Measurements from ENCODE around the gene TMEM117. TPM values are rescaled to one million over a fixed set of nuclear protein-coding genes. Genes with fewer than 3 reads are reported as not detected.

Gene TMEM117
- polyA plus RNA-seq, 4 donors: 11.4 to 19.7 (median 15.1) TPM

DNA sequence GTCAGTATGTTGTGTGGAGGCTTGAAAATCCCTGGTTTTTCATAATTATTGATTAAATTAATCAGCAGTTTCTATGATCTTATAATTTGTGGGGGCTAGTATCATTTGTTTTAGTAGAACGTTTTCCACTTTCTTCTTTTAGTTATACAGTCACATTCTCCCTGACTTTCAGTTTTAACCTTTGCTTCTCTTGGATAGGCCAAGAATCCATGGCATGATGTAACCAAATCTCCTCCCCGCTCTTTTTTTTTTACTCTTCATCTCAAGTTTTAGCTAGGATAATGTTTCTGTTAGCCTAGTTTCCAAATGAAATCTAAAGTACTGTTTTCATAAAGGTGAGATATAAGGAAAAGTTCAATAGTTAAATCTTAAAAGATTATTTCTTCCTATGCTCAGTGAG, 106.5 kb downstream of the TMEM117 start:
- DNase-seq (ENCODE audit: low read depth in 4 of 4, low spot score in 3 of 4): no peak

DNA sequence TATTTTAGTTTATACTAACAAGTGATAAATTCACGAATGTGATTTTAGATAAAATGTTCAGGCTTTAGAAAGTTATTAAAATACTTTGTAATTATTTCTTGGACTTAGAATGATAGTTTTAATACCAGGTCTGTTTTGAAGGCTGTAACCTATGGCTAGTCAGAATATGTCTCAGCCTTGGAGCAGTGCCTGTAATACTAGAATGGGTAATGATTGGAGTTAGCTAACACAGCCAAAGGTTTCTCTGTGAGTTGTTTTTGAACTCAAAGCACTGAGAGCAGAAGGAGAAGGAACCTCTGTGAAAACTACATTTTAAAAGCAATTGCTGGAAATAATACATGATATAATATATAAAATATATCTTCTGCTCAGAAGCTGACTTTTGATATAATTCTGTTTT, 110.1 kb downstream of the TMEM117 start:
- no peak for DNase-seq (ENCODE audit: low read depth in 4 of 4, low spot score in 3 of 4)

DNA sequence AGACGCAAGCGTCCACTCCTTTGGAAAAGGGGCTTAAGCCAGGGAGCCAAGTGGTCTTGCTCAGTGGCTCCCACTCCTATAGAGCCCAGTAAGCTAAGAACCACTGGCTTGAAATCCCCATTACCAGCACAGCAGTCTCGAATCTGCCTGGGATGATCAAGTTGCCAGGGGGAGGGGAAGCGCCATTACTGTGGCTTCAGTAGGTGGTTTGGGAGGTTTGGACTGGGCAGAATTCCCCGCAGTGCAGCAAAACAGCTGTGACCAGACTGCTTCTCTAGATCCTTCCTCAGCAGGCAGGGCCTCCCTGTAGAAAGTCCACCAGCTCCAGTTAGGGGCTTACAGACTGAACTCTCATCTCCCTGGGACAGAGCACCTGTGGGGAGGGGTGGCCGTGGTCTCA, 115.4 kb downstream of the TMEM117 start:
- DNase-seq (ENCODE audit: low read depth in 4 of 4, low spot score in 3 of 4): no peak

DNA sequence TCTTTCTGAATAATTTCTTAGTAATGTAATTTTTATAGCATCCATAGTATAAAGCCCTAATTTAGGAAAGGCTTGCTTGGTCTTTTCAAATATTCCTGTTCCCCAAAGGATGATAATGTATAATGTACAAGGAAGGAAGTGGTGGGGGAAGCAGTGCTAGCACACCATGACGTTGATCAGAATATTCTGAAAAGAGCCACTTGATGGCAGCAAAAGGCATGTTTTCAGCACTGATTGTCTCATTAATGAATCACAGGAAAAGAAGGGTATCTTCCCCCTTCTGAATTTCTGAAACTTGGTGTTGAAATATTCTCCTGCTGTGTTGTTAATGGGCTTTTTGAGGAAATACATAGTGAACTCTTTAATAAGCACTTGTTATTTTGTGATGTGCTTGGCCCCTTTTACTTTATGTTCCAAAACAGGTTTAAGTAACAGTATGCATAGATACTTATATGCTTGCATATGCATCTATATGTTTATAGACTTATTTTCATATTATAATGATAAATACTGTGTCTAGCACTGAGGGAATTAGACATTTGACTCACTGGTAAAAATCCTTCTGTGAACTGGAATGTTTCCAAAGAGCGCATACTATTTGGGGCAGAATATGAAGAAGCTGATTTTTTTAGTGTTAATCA, 122.0 kb downstream of the TMEM117 start:
- peak in 2 of 4 donors; percentile 24 to 29 for DNase-seq (ENCODE audit: low read depth in 4 of 4, low spot score in 3 of 4)

DNA sequence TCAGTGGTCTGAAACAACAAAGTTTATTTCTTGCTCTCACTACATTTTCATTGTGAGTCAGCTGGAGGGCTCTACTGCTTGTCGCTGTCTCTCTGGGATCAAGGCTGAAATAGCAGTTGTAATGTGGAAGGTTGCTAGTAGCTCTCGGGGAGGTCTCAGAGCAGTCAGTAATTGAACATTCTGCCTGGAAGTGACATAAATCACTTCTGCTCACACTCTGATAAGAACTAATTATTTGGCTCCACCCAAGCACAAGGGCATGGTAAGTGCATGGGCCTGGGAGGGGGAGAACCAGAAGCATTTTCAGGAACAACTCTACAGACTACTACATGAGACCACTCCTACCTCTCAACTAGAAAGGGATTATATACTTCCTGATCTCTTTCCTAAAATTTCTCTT, 128.2 kb downstream of the TMEM117 start:
- DNase-seq (ENCODE audit: low read depth in 4 of 4, low spot score in 3 of 4): no peak

DNA sequence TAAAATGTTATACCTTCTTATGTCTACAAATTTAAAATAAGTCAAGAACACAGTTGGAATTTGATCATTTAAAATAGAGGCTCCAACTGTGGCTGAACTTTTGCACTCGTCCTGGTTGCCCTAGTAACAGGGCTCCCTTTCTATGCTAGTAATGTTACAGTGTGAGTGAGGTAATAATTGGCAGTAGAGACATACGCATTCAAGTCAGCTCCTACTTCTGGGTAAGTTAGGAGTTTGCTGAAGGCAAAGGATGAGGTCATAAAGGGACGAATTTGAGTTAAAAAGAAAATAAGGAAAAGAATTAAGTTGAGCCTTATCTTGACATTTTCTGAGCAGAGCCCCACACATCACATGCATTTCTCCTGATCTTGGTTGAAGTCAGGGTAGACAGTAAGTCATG, 129.1 kb downstream of the TMEM117 start:
- DNase-seq (ENCODE audit: low read depth in 4 of 4, low spot score in 3 of 4): no peak

DNA sequence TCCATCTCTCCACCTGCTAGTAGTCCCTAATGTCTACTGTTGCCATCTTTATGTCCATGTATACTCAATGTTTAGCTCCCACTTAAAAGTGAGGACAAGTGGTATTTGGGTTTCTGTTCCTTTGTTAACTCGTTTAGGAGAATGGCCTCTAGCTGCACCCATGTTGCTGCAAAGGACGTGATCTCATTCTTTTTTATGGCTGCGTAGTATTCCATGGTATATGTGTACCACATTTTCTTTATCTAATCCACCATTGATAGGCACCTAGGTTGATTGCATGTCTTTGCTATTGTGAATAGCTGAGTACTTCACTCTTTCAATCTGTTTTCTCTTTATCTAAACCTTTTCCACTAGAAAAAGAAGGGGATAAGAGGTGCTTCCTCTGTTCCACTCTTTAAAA, 130.0 kb downstream of the TMEM117 start:
- DNase-seq (ENCODE audit: low read depth in 4 of 4, low spot score in 3 of 4): no peak

DNA sequence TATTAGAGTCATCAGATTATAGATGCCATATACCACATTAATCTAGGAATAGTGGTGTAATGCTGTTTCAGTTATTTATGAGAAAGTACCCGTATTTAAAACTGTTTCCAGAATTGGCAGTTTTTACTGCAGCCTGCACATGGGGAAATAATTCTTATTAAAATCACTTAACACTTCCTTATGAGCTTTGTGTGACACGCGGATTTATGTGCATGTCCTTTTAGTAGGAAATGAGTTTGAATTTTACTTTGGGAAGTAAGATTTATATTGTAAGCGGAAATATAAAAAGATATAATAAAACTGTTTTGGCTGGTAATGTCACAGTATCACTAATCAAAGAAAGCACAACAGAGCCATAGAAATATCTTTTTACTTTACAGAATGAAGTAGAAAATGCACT, 132.9 kb downstream of the TMEM117 start:
- DNase-seq (ENCODE audit: low read depth in 4 of 4, low spot score in 3 of 4): no peak

DNA sequence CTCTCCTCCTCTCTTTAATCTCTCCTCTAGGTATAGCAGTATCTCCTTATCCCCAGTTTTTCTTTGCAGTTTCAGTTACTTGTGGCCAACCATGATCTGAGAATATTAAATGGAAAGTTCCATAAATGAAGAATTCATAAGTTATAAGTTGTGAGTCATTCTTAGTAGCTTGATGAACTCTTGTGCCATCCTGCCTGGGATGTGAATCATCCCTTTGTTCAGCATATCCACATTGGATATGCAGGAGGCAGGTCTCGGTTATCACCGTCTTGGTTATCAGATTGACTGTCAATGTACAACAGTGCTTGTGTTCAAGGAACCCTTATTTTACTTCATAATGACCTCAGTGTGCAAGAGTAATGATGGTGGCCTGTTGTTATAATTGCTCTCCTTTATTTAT, 134.0 kb downstream of the TMEM117 start:
- DNase-seq (ENCODE audit: low read depth in 4 of 4, low spot score in 3 of 4): no peak

DNA sequence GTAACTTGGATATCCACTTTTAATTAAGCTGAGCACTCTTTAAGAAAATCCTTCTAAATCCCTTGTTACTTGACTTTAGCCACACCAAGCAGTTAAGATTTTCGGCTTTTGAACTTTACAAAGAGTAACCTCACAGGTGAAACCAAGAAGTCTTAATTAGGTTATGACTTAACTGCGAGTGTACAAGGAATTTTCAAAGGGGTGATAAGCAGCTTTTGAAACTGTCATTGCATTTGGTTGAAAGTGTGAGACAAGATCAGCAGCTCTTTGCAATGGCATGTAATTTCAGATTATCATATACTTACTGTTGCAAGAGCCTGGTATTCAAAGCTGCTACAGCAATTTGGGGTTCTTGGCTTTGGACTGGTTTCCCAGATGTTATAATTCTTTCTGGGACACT, 137.5 kb downstream of the TMEM117 start:
- no peak for DNase-seq (ENCODE audit: low read depth in 4 of 4, low spot score in 3 of 4)

DNA sequence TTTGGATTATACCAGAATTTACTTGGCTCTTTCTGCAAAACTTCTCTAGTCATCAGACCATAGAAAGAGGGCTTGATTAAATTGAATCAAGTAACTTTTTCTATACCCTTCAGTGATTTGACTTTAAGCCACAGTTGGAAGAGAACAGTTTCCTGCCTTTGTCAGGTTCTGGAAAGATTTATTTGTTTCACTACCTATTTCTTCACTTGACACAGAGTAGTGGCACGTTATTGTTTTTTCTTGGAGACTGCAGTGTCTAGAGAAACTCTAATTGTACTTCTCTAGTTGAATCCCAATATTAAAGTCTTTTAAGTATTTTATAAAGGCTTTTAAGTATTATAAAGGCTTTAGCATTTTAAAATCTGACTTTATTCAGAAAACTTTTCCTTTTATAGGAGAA, 138.1 kb downstream of the TMEM117 start:
- no peak for DNase-seq (ENCODE audit: low read depth in 4 of 4, low spot score in 3 of 4)

DNA sequence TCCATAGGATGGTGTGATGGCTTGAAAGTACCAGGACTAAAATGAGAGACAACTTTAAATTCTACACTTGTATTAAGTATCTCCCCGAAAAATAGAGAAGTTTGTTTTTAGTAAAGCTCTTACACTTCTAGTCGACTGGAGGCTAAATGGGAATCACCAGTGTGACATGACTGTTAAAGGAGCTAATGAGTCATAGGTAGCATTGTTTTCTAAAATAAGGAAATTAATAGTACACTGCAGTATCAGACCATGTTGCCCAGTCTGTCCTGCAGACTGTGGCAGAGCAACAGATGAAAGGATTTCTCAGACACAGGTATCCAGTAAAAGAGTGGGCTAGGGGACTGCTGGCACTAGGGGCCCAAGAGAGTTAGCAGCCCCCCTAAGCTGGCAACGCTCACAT, 140.1 kb downstream of the TMEM117 start:
- no peak for DNase-seq (ENCODE audit: low read depth in 4 of 4, low spot score in 3 of 4)

DNA sequence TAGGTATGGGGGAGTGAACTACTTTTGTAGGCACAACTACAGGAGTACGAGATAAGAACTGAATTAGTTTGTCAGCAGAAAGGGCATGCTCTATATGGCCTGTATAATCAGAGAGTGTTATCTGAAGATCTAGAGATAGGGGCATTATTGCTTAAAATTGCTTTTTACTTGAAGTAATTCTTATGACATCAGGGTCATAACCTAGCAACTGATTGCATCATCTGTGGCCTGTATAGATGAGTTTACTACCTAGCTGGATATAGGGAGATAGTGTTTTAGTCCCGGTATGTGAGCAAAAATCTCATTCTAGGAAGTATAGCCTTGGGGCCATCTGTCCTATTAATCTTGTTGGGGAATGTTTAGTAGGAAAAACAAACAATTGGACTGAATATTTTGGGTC, 142.7 kb downstream of the TMEM117 start:
- no peak for DNase-seq (ENCODE audit: low read depth in 4 of 4, low spot score in 3 of 4)

DNA sequence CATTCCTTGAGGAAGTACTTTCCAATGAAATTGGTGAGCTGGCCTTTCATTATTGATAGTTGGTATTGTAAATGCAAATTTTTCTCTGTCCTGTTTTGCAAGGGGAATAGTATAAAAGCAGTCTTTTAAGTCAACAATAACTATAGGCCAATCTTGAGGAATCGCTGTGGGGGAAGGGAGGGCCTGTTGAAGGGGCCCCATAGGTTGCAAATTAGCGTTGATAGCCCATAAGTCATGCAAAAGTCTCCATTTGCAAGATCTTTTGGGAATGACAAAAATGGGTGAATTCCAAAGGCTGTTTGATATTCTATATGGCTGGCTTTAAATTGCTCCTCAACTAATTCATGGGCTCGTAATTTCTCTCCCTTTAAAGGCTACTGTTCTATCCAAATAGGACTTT, 143.6 kb downstream of the TMEM117 start:
- DNase-seq (ENCODE audit: low read depth in 4 of 4, low spot score in 3 of 4): no peak

DNA sequence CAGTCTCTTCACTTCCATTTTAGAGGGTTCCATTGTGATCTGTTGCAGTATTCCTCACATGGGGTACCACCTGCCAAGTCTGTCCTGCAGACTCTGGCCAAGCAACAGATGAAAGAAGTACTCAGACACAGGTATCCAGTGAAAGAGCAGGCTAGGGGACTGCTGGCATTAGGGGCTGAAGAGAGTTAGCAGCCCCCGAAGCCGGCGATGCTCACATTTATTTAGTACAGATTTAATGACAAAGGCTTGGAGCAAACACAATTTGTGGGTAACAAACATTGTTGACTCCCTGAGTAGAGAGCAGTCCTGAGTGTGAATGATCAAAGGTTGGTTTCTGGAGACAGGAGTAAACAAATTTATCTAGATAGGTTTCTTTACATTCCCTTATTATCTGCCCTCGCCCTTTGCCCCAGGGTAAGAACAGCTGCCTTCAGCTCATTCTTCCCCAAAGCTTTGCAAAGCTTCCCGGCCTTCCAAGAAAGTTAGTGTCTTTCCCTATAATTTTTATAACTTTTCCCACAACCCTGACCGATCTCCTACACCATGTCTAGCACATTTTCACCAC, 144.8 kb downstream of the TMEM117 start:
- no peak for DNase-seq (ENCODE audit: low read depth in 4 of 4, low spot score in 3 of 4)

DNA sequence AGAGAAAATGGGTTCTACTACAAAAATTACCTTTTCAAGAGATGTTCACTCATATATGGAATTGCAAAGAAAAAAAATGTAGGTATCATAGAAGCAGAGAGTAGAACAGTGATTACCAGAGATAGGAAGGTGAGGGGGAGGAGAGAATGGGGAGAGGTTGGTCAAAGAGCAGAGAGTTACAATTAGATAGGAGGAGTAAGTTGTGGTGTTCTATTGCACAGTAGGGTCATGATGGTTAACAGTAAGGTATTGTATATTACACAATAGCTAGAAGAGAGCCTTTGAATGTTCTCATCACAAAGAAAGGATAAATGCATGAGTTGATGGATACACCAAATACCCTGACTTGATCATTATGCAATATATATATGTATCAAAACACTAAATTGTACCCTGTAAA, 145.8 kb downstream of the TMEM117 start:
- no peak for DNase-seq (ENCODE audit: low read depth in 4 of 4, low spot score in 3 of 4)

DNA sequence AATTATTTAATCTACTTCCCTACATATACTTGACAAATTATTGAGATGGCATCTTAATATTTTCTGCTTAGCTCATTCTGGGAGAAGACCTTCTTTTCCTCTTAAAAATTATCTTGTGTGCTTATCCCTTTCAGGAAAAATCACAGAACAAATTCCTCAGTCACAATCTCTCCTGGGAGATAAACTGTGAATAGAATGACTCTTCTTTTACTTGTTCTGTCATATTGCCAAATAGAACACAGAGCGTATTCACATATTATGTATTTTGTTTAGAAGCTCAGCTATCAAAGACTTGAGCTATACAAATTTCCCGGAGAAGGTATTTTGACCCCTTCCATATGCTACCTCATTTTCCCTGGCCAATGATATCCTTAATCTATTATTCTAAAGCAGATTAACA, 146.7 kb downstream of the TMEM117 start:
- no peak for DNase-seq (ENCODE audit: low read depth in 4 of 4, low spot score in 3 of 4)

DNA sequence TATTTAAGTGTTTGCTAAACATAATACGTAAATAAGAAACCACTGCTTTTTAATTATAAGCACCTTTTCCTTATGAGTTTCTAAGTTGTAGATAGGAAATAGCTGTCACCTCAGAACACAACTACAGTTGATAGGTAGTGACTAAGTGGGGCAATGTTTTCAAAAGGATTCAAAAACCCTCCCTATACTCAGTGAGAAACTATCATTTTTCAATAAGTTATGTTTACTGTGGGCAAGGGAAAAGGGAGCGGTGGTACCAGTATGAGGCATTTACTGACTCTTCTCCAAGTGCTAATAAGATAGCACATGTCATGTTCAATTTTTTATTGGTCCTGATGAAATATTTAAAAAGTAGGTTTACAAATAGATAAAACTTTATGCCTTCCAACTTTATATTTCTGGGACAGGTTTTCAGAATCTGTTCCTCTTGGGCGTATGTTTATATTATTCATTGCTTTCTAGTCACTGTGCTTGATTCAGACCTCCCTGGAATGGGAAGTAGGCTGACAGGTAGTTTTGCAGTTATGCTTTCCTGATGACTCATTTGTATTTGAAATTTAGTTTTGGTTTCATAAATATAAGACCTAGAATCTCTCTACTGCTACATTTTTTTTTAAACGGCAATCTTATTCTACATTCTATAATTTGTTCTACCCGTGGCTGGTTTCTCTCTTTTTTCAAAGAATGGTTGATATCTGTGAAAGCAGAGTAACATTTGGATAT, 153.1 kb downstream of the TMEM117 start:
- DNase-seq (ENCODE audit: low read depth in 4 of 4, low spot score in 3 of 4): no peak

DNA sequence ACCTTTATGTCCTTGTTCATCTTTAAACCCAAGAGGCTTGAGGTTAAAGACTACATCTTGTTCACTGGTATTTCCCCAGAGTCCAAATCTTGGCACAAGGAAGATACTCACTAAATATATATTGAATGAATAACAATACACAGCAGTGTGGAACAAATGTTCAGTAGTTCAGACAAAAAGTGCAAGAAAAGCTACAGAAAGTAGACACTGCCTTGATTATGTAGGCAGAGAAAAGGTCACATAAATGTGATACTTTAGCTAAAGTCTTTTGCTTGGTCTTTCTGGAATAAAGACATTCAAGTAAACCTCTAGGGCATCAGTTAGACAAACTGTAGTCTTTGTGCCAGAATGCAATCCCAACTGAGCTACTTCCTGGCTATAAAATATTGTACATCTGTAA, 157.0 kb downstream of the TMEM117 start:
- no peak for DNase-seq (ENCODE audit: low read depth in 4 of 4, low spot score in 3 of 4)

DNA sequence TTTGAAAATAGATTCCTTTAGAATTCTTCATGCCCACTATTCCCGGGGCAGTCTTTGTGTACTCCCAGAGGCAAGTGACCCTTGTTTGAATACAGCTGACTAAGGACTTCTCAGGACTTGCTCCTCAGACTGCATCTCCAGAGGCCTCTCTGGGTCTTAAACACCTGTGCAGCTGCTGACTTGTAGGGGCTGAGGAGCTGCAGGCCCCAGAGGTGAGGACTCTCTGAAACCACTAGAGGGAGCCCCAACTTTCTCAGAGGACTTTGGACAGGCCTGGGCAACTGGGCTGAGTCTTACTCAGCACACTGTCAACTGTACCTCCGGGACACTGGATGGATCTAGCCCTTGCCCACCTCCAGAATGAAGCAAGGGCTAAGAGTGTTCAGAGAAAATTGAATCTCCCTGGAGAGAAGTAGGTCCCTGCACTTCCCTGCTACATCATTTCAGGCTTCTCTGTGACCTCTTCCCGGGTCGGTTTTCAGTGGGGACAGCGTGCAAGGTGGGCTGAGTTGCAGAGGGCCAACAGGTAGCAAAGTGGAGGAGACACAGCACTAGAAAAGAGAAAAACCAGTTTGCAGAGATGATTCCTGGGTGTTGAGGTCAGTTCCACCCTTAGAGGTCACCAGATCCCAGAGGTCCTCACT, 164.6 kb downstream of the TMEM117 start:
- DNase-seq (ENCODE audit: low read depth in 4 of 4, low spot score in 3 of 4): no peak

DNA sequence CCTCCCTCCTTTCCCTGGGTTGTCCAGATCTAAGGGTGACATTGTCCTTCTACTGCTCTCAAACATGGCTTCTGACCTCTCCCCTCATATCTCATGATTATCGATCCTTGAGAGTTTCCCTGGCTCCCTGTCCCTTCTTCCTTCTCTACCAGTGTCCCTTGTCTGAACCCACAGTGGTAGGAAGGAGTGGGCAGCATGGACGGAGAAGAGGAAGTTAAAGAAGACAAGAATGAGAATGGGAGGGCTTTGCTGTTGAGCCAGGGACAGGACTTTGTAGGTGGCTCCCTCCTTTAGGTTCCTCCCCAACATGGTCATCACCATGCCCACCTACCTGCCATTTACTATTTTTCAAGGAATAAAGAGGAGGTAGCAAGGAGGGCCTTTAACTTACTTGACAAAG, 166.7 kb downstream of the TMEM117 start:
- no peak for DNase-seq (ENCODE audit: low read depth in 4 of 4, low spot score in 3 of 4)

DNA sequence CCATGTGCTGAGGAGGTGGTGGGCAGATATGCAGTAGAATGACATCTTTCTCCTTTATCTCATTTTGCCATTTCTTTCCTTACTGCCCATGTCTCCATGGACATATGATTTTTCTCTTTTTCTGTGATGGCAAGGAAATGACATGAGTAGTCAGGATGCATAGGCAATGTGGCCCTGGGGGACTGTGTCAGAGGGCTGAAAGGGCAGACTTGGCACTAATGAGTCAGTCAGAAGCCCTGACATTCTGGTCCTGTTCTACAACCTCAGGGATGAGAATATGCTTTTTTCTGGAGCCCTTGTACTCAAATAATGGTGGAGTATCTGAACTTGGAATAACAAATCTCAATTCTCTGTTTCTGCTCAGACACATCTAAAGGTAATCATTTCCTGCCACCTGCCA, 167.8 kb downstream of the TMEM117 start:
- DNase-seq (ENCODE audit: low read depth in 4 of 4, low spot score in 3 of 4): no peak
